Measurements from ENCODE around the gene ITGAV.

The ITGAV gene

DNA sequence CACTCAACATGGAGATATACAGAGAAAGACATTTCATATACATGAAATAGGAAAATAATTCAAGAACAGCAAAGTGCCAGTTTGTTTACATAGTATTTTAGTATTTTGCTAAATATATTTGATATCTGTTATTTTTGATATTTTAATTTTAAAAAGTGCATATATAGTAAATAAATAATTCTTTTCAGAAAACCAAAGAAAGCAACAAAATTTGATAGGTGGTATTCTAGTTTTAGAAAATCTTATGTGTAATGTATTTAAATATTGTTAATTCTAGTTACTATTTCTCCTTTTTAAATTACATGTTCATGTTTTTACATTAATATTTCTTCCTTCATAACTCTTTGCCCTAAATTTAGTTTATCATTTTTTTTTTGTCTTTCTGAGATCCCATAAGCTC is 69.5 kb downstream of the ITGAV start:
- H3K4me3 ChIP-seq (ENCODE audit: low read depth, low read length): no peak overlapping the region
- peaks cover 2% of the 10 kb centered on the region for H3K79me2 ChIP-seq
- TF ChIP-seq, protein P1, sequence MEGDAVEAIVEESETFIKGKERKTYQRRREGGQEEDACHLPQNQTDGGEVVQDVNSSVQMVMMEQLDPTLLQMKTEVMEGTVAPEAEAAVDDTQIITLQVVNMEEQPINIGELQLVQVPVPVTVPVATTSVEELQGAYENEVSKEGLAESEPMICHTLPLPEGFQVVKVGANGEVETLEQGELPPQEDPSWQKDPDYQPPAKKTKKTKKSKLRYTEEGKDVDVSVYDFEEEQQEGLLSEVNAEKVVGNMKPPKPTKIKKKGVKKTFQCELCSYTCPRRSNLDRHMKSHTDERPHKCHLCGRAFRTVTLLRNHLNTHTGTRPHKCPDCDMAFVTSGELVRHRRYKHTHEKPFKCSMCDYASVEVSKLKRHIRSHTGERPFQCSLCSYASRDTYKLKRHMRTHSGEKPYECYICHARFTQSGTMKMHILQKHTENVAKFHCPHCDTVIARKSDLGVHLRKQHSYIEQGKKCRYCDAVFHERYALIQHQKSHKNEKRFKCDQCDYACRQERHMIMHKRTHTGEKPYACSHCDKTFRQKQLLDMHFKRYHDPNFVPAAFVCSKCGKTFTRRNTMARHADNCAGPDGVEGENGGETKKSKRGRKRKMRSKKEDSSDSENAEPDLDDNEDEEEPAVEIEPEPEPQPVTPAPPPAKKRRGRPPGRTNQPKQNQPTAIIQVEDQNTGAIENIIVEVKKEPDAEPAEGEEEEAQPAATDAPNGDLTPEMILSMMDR (IDR thresholded peaks at IDR 0.05): no peak
- H2AFZ ChIP-seq: no peak overlapping the region
- H3K27ac ChIP-seq: no peak overlapping the region
- no peaks in the 10 kb centered on the region for H3K36me3 ChIP-seq (ENCODE audit: control insufficient read depth, insufficient read depth, low read length)
- no peaks in the 10 kb centered on the region for H3K4me1 ChIP-seq
- H3K4me2 ChIP-seq (ENCODE audit: low read length): no peak overlapping the region
- no peak overlapping the region for H3K9ac ChIP-seq
- H3K27me3 ChIP-seq (ENCODE audit: control insufficient read depth, insufficient read depth, low read length): no peaks in the 10 kb centered on the region
- no peaks in the 10 kb centered on the region for H3K9me3 ChIP-seq (ENCODE audit: control insufficient read depth, low read length)

DNA sequence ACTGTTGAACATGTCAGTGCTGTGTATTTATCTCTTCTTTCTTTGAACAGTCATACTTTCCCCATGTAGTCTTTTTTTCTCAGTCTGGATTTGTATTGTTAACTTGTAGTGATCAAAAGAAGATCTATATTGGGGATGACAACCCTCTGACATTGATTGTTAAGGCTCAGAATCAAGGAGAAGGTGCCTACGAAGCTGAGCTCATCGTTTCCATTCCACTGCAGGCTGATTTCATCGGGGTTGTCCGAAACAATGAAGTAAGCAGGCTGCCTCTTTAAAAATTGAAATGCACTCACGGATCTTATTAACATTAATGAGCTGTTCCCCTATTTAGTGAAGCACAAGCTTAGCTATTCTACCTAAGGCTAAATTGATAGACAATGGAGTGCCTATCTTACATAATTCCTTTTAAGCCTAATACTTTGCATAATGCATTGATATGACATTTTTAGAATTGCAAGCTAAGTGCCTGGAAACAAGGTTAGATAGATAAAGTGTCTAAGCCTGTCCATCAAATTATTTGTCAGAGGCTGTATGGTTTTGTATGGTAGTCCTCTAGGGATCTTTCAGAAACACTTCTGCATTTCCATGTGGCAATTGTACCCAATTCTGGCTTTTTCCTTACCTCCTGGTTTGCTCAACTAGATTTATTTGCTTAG is 74.7 kb downstream of the ITGAV start:
- H3K27ac ChIP-seq: no peak overlapping the region
- no peak overlapping the region for H3K9ac ChIP-seq
- no peaks in the 10 kb centered on the region for H3K4me1 ChIP-seq
- no peak overlapping the region for H3K4me2 ChIP-seq (ENCODE audit: low read length)
- no peak overlapping the region for H2AFZ ChIP-seq
- no peak overlapping the region for H3K4me3 ChIP-seq (ENCODE audit: low read depth, low read length)
- H3K9me3 ChIP-seq (ENCODE audit: control insufficient read depth, low read length): no peaks in the 10 kb centered on the region
- no peaks in the 10 kb centered on the region for H3K36me3 ChIP-seq (ENCODE audit: control insufficient read depth, insufficient read depth, low read length)
- H3K27me3 ChIP-seq (ENCODE audit: control insufficient read depth, insufficient read depth, low read length): no peaks in the 10 kb centered on the region
- TF ChIP-seq, protein P1 (IDR thresholded peaks at IDR 0.05): no peak
- no peaks in the 10 kb centered on the region for H3K79me2 ChIP-seq

DNA sequence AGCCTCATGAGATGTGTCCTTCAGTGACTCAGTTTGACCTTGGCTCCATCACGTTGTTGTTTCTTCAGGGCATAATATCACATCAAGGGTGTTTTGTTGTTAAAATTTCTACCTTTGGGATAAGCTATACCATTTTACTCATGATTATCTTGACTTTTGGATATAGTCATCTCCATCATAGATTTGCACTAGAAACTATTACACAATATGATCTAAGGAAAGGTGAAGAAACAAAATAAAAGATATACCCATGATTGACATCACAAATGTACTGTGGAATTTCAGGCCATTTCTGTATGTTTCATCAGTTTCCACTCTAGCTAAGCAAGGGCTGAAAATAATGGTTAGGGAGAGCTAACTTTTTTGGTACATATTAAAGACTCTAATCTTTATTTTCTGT is 79.3 kb downstream of the ITGAV start:
- no peaks in the 10 kb centered on the region for H3K36me3 ChIP-seq (ENCODE audit: control insufficient read depth, insufficient read depth, low read length)
- H3K4me2 ChIP-seq (ENCODE audit: low read length): no peak overlapping the region

DNA sequence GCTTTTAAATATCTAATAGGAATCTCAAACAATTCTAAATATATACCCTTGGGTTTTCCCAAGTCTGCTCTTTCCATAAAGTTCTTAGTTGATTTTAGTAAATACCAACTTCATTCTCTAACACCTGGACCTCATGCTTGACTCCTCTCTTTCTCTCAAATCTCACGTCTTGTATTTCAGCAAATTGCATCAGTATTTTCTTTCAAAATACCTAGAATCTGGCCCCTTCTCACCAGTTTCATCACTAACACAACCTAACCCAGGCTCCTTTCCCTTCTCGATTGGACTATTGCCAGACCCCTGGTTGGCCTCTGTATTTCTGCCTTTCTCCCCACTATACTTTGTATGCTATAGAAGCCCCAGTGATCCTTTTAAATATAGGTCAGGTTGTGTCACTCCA is 81.0 kb downstream of the ITGAV start:
- H3K9ac ChIP-seq: no peak overlapping the region

More for the DNA sequence above, 79.3 kb downstream of the ITGAV start:
- H3K79me2 ChIP-seq: no peaks in the 10 kb centered on the region
- TF ChIP-seq, protein P1 (IDR thresholded peaks at IDR 0.05): no peak
- H3K4me3 ChIP-seq (ENCODE audit: low read depth, low read length): no peak overlapping the region
- H2AFZ ChIP-seq: no peak overlapping the region
- no peak overlapping the region for H3K9ac ChIP-seq
- H3K27me3 ChIP-seq (ENCODE audit: control insufficient read depth, insufficient read depth, low read length): no peaks in the 10 kb centered on the region
- H3K4me1 ChIP-seq: no peaks in the 10 kb centered on the region
- H3K27ac ChIP-seq: no peak overlapping the region
- H3K9me3 ChIP-seq (ENCODE audit: control insufficient read depth, low read length): no peaks in the 10 kb centered on the region

More for the DNA sequence above, 81.0 kb downstream of the ITGAV start:
- Histone ChIP-seq H3K36me3 (ENCODE audit: control insufficient read depth, insufficient read depth, low read length) (no peaks in the 10 kb centered on the region), H3K27ac (no peak overlapping the region), H3K4me1 (no peaks in the 10 kb centered on the region), H2AFZ (no peak overlapping the region), H3K9me3 (ENCODE audit: control insufficient read depth, low read length) (no peaks in the 10 kb centered on the region), H3K79me2 (no peaks in the 10 kb centered on the region), H3K4me2 (ENCODE audit: low read length) (no peak overlapping the region), H3K27me3 (ENCODE audit: control insufficient read depth, insufficient read depth, low read length) (no peaks in the 10 kb centered on the region), H3K4me3 (ENCODE audit: low read depth, low read length) (no peak overlapping the region)
- TF ChIP-seq, protein P1 (IDR thresholded peaks at IDR 0.05): no peak

Measured in parathyroid adenoma (tissue), 2 donors.